SK-N-SH (cell line): ENCODE data around the gene LAPTM5. TPM values are rescaled to one million over a fixed set of nuclear protein-coding genes. Genes with fewer than 3 reads are reported as not detected.

Source experiments
- CTCF ChIA-PET: fragments of 300-600, 350-600 bp; formaldehyde crosslinking; extraction: SDS; loops from one replicate; lab custom pipeline; 2021; lab: Yijun Ruan, JAX
- POLR2A ChIA-PET: fragments of 350-600 bp; sonication (Branson Sonifier 250); formaldehyde crosslinking; extraction: SDS; loops from one replicate; lab custom pipeline; 2020; ENCODE audit warnings: antibody characterized with exemption, inconsistent platforms; lab: Yijun Ruan, JAX
- DNase-seq: peaks from one replicate; pipeline ENCODE4 v3.0.0; 2012
- H2AFZ ChIP-seq: fragments of 200-600 bp; sonication (generic); 2 replicates; pipeline ENCODE4 v1.8.1; 2016; ENCODE audit warnings: antibody characterized with exemption, mild to moderate bottlenecking, low read depth
- H3F3A ChIP-seq: fragments of 200-600 bp; sonication (generic); replicated peaks from 2 replicates; pipeline ENCODE3; 2016; ENCODE audit warnings: antibody characterized with exemption, mild to moderate bottlenecking; ENCODE audit not compliant: insufficient read depth
- H3K27ac ChIP-seq, 2 experiments: fragments of 200-500 bp in 1 of 2; fragments of 200-600 bp in 1 of 2; sonication (Bioruptor generic) in 1 of 2; sonication (generic), shearing (Covaris generic) in 1 of 2; 2 replicates each; pipeline versions ENCODE4 v1.5.1 to v1.6.1; 2014 to 2016; ENCODE audit warnings: low read depth in 2 of 2, inconsistent platforms in 1 of 2, low read length in 1 of 2, mild to moderate bottlenecking in 1 of 2, mixed read lengths in 1 of 2
- H3K27me3 ChIP-seq: fragments of 200-600 bp; sonication (generic), shearing (Covaris generic); 2 replicates; pipeline ENCODE4 v1.6.1; 2016; ENCODE audit warnings: mixed run types; ENCODE audit not compliant: insufficient read depth
- H3K36me3 ChIP-seq, 2 experiments: fragments of 200-500 bp in 1 of 2; fragments of 200-600 bp in 1 of 2; sonication (Bioruptor generic) in 1 of 2; sonication (generic) in 1 of 2; replicated peaks in 1 of 2; 2 replicates each; pipeline versions ENCODE3 to v1.5.1; 2014 to 2016; ENCODE audit warnings: low read length in 1 of 2, mild to moderate bottlenecking in 1 of 2; ENCODE audit not compliant: insufficient read depth in 2 of 2, control insufficient read depth in 1 of 2
- H3K4me1 ChIP-seq, 2 experiments: fragments of 200-500 bp in 1 of 2; fragments of 200-600 bp in 1 of 2; sonication (Bioruptor generic) in 1 of 2; sonication (generic), shearing (Covaris generic) in 1 of 2; 2 replicates each; pipeline versions ENCODE4 v1.5.1 to v1.6.1; 2014 to 2016; ENCODE audit warnings: low read depth in 1 of 2, low read length in 1 of 2, mixed run types in 1 of 2; ENCODE audit not compliant: insufficient read depth in 2 of 2, control insufficient read depth in 1 of 2
- H3K4me2 ChIP-seq: fragments of 200-600 bp; sonication (generic), shearing (Covaris generic); 2 replicates; pipeline ENCODE4 v1.6.1; 2017; ENCODE audit warnings: mixed run types
- H3K4me3 ChIP-seq, 2 experiments: fragments of 200-500 bp in 1 of 2; fragments of 200-600 bp in 1 of 2; sonication (Bioruptor generic) in 1 of 2; sonication (generic), shearing (Covaris generic) in 1 of 2; 2 replicates each; pipeline versions ENCODE4 v1.5.1 to v1.8.1; 2014 to 2016; ENCODE audit warnings: low read depth in 2 of 2, inconsistent platforms in 1 of 2, low read length in 1 of 2, mild to moderate bottlenecking in 1 of 2, mixed read lengths in 1 of 2, moderate library complexity in 1 of 2
- H3K79me2 ChIP-seq: fragments of 200-600 bp; sonication (generic); 2 replicates; pipeline ENCODE4 v1.8.1; 2017; ENCODE audit warnings: mild to moderate bottlenecking; ENCODE audit not compliant: insufficient read depth
- H3K9ac ChIP-seq: fragments of 200-600 bp; sonication (generic); 2 replicates; pipeline ENCODE4 v1.6.1; 2017; ENCODE audit warnings: mixed run types
- H3K9me2 ChIP-seq: fragments of 200-600 bp; sonication (generic); 2 replicates; pipeline ENCODE4 v1.6.1; 2017; ENCODE audit warnings: mixed run types
- H3K9me3 ChIP-seq: fragments of 200-600 bp; sonication (generic); 2 replicates; pipeline ENCODE4 v1.6.1; 2017; ENCODE audit warnings: mixed run types, mild to moderate bottlenecking, moderate library complexity
- H4K20me1 ChIP-seq: fragments of 200-600 bp; sonication (generic); 2 replicates; pipeline ENCODE4 v1.6.1; 2017; ENCODE audit warnings: mild to moderate bottlenecking, mixed run types; ENCODE audit not compliant: insufficient read depth
- EZH2phosphoT487 ChIP-seq: fragments of 200-600 bp; sonication (generic); IDR thresholded peaks from 2 replicates; pipeline ENCODE4 v1.6.1; 2017; ENCODE audit warnings: low read depth, mixed run types, mild to moderate bottlenecking, antibody characterized with exemption, moderate library complexity, borderline replicate concordance
- FOXM1 ChIP-seq: IDR thresholded peaks from 2 replicates; pipeline ENCODE4 v1.4.0; 2012; ENCODE audit warnings: low read depth, mild to moderate bottlenecking
- MEF2A ChIP-seq: IDR thresholded peaks from 2 replicates; pipeline ENCODE4 v1.4.0; 2012; ENCODE audit warnings: low read depth, borderline replicate concordance
- NRF1 ChIP-seq: IDR thresholded peaks from 2 replicates; pipeline ENCODE4 v1.6.1; 2012; ENCODE audit warnings: low read depth, mild to moderate bottlenecking, low read length
- RAD21 ChIP-seq: IDR thresholded peaks from 2 replicates; pipeline ENCODE4 v1.6.1; 2012; ENCODE audit warnings: mild to moderate bottlenecking, low read length
- RFX5 ChIP-seq: IDR thresholded peaks from 2 replicates; pipeline ENCODE4 v1.6.1; 2012; ENCODE audit warnings: mild to moderate bottlenecking, improper control_type of control experiment, low read length
- SMC3 ChIP-seq: IDR thresholded peaks from 2 replicates; pipeline ENCODE4 v1.6.1; 2012; ENCODE audit warnings: low read depth, low read length, improper control_type of control experiment
- WGBS: methylation state at CpG from one replicate; pipeline ENCODE4 v1.1.6; 2017; ENCODE audit warnings: low lambda C conversion rate; 5-methylcytosine and 5-hydroxymethylcytosine counted together
- polyA plus RNA-seq, 3 experiments: library from polyadenylated mRNA; depleted of rRNA; stranded (reverse); fragments of >200 nt; gene quantifications; 2 replicates each; pipeline ENCODE4 v1.2.3, GENCODE V29; 2012
- TF ChIP-seq, protein P1 (sequence below): IDR thresholded peaks from 2 replicates; pipeline ENCODE4 v1.4.0; 2012; ENCODE audit warnings: low read depth, borderline replicate concordance
- TF ChIP-seq, protein P2 (sequence below): fragments of 150-350 bp; IDR thresholded peaks from 2 replicates; pipeline ENCODE4 v1.6.1; 2017; ENCODE audit warnings: antibody characterized with exemption, low read length, low read depth, borderline replicate concordance
- TF ChIP-seq, protein P3 (sequence below): fragments of 200-600 bp; sonication (generic); IDR thresholded peaks from 2 replicates; pipeline ENCODE4 v1.6.1; 2017; ENCODE audit warnings: antibody characterized with exemption, mild to moderate bottlenecking, moderate library complexity

The LAPTM5 gene
- polyA plus RNA-seq, 1 of the 3 experiments (the other 2 are of a cell fraction): 1.1 TPM

DNA sequence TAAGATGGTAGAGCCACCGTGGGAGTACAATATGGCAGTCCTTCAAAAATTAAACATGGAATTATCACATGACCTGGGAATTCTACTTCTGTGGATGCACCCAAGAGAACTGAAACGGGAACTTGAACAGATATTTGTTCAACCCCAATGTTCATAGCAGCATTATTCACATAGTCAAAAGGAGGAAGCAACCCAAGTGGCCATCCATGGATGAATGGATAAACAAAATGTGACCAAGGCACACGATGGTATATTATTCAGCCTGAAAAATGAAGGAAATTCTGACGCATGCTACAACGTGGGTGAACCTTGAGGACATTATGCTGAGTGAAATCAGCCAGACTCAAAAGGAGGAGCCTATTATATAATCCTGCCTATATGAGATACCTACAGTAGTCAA is 22.8 kb upstream of the LAPTM5 start:
- no peaks in the 10 kb centered on the region for H4K20me1 ChIP-seq
- DNase-seq: no peak
- no peaks in the 10 kb centered on the region for H3K79me2 ChIP-seq
- H3F3A ChIP-seq: peaks cover 3% of the 10 kb centered on the region
- ChIA-PET CTCF (interaction anchor here (0.8 to 12.1 kb wide), 10 partner anchors 19 to 405 kb away, joined by 3 to 377 read pairs (median 4); partner anchors contain the start of gene MATN1), POLR2A (no interaction called here)
- no peak overlapping the region for H2AFZ ChIP-seq
- no peak overlapping the region for H3K4me2 ChIP-seq
- H3K4me3 ChIP-seq: no peak overlapping the region
- no peak overlapping the region for H3K9ac ChIP-seq
- no peak overlapping the region for H3K27ac ChIP-seq
- H3K4me1 ChIP-seq: peaks cover 0 to 20% of the 10 kb centered on the region in 2 experiments; a peak in 1 of 4 replicates
- TF ChIP-seq RAD21: no peak
- TF ChIP-seq, protein P1, sequence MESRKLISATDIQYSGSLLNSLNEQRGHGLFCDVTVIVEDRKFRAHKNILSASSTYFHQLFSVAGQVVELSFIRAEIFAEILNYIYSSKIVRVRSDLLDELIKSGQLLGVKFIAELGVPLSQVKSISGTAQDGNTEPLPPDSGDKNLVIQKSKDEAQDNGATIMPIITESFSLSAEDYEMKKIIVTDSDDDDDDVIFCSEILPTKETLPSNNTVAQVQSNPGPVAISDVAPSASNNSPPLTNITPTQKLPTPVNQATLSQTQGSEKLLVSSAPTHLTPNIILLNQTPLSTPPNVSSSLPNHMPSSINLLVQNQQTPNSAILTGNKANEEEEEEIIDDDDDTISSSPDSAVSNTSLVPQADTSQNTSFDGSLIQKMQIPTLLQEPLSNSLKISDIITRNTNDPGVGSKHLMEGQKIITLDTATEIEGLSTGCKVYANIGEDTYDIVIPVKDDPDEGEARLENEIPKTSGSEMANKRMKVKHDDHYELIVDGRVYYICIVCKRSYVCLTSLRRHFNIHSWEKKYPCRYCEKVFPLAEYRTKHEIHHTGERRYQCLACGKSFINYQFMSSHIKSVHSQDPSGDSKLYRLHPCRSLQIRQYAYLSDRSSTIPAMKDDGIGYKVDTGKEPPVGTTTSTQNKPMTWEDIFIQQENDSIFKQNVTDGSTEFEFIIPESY: no peak
- no peak for TF ChIP-seq RFX5
- H3K36me3 ChIP-seq: no peaks in the 10 kb centered on the region
- no peaks in the 10 kb centered on the region for H3K27me3 ChIP-seq
- 36% methylated on average over 5 of the region's 5 CpGs for WGBS
- no peaks in the 10 kb centered on the region for H3K9me3 ChIP-seq
- H3K9me2 ChIP-seq: no peaks in the 10 kb centered on the region

DNA sequence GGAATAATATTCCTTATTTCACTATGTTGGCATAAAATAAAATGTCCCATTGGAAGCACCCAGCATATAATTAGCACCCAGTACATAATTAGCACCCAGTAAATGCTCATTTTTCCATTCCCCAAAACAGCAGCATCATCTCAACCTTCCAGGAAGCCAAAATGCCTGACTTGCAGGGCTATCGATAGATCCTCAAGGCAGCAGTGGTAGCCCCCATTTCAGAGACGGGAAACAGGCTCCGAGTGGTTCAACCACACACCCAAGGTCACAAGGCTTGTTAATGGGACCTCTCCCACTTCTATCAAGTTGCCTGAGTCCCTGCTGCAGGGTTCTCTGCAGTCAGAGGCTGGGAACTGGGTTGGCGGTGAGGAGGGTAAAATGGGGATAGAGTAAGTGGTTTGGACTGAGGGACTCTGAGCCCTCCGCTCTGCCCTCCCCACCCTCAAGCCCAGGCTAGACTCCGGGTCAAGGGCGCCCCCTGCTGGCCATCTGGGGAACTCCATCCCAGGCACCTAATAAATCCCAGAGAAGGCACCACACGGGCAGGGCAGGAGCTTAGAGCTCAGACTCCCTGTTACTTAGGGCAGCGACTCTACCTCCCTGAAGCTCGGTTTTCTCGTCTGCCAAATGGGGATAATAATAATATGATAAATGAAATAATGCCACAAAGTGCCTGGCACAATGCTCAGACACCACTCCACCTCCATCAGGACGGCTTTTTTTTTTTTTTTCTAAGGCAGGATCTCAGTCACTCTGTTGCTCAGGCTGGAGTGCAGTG is 21.9 kb upstream of the LAPTM5 start:
- Histone ChIP-seq H3K9ac (no peak overlapping the region), H3K36me3 (no peaks in the 10 kb centered on the region), H3F3A (peaks cover 3% of the 10 kb centered on the region), H3K4me2 (no peak overlapping the region), H2AFZ (no peak overlapping the region), H3K27me3 (no peaks in the 10 kb centered on the region), H3K27ac (peak overlapping the region in 1 of 2 experiments; percentile 86; a peak in 2 of 4 replicates), H3K79me2 (no peaks in the 10 kb centered on the region), H4K20me1 (no peaks in the 10 kb centered on the region), H3K9me3 (no peaks in the 10 kb centered on the region), H3K4me1 (peaks cover 0 to 20% of the 10 kb centered on the region in 2 experiments; a peak in 1 of 4 replicates), H3K9me2 (no peaks in the 10 kb centered on the region), H3K4me3 (peak overlapping the region in 1 of 2 experiments; percentile 37; a peak in 1 of 4 replicates)
- TF ChIP-seq EZH2phosphoT487 (no peak), MEF2A (no peak), SMC3 (peak; percentile 95), RAD21 (peak; percentile 89), FOXM1 (no peak), NRF1 (no peak)
- TF ChIP-seq, protein P2, sequence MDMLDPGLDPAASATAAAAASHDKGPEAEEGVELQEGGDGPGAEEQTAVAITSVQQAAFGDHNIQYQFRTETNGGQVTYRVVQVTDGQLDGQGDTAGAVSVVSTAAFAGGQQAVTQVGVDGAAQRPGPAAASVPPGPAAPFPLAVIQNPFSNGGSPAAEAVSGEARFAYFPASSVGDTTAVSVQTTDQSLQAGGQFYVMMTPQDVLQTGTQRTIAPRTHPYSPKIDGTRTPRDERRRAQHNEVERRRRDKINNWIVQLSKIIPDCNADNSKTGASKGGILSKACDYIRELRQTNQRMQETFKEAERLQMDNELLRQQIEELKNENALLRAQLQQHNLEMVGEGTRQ: no peak
- TF ChIP-seq, protein P3, sequence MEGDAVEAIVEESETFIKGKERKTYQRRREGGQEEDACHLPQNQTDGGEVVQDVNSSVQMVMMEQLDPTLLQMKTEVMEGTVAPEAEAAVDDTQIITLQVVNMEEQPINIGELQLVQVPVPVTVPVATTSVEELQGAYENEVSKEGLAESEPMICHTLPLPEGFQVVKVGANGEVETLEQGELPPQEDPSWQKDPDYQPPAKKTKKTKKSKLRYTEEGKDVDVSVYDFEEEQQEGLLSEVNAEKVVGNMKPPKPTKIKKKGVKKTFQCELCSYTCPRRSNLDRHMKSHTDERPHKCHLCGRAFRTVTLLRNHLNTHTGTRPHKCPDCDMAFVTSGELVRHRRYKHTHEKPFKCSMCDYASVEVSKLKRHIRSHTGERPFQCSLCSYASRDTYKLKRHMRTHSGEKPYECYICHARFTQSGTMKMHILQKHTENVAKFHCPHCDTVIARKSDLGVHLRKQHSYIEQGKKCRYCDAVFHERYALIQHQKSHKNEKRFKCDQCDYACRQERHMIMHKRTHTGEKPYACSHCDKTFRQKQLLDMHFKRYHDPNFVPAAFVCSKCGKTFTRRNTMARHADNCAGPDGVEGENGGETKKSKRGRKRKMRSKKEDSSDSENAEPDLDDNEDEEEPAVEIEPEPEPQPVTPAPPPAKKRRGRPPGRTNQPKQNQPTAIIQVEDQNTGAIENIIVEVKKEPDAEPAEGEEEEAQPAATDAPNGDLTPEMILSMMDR: peak; percentile 92
- 16% methylated on average over 11 of the region's 12 CpGs for WGBS
- ChIA-PET POLR2A (interaction anchor here (1.8 kb wide), 1 partner anchor 61 kb away, joined by 4 read pairs; no protein-coding TSS in a partner anchor), CTCF (interaction anchor here (0.6 to 12.1 kb wide), 39 partner anchors 9 to 670 kb away, joined by 3 to 377 read pairs (median 4); partner anchors contain the start of genes LAPTM5 and MATN1)
- DNase-seq: peak; percentile 88
